Measurements from ENCODE around the gene AFAP1.

AFAP1 gene

GRCh38 chr4:7814451-7814850 is 125.2 kb downstream of the AFAP1 start:
- H3K4me1 ChIP-seq (ENCODE audit: control insufficient read depth, insufficient read depth, low read length): peaks cover 10% of the 10 kb centered on the region
- WGBS, 2 experiments: 95 to 97% methylated on average over 15 of the region's 15 CpGs
- H3K27ac ChIP-seq (ENCODE audit: insufficient read depth, low read depth, low read length, poor library complexity, severe bottlenecking): no peak overlapping the region
- H3K36me3 ChIP-seq (ENCODE audit: control insufficient read depth, insufficient read depth, low read length): no peaks in the 10 kb centered on the region
- no peak overlapping the region for H3K4me3 ChIP-seq (ENCODE audit: insufficient read depth, low read depth, low read length)
- H3K9me3 ChIP-seq (ENCODE audit: control insufficient read depth, low read length): no peaks in the 10 kb centered on the region
- H3K27me3 ChIP-seq (ENCODE audit: control insufficient read depth, insufficient read depth, low read length, poor library complexity, severe bottlenecking): no peaks in the 10 kb centered on the region

GRCh38 chr4:7813674-7814073 is 126.0 kb downstream of the AFAP1 start:
- peaks cover 1% of the 10 kb centered on the region for H3K36me3 ChIP-seq (ENCODE audit: control insufficient read depth, insufficient read depth, low read length)
- 92 to 96% methylated on average over 3 of the region's 3 CpGs for WGBS, 2 experiments
- H3K27ac ChIP-seq (ENCODE audit: insufficient read depth, low read depth, low read length, poor library complexity, severe bottlenecking): no peak overlapping the region
- H3K9me3 ChIP-seq (ENCODE audit: control insufficient read depth, low read length): no peaks in the 10 kb centered on the region
- peaks cover 10% of the 10 kb centered on the region for H3K4me1 ChIP-seq (ENCODE audit: control insufficient read depth, insufficient read depth, low read length)
- H3K27me3 ChIP-seq (ENCODE audit: control insufficient read depth, insufficient read depth, low read length, poor library complexity, severe bottlenecking): no peaks in the 10 kb centered on the region
- H3K4me3 ChIP-seq (ENCODE audit: insufficient read depth, low read depth, low read length): no peak overlapping the region

GRCh38 chr4:7812921-7813320 is 126.7 kb downstream of the AFAP1 start:
- H3K36me3 ChIP-seq (ENCODE audit: control insufficient read depth, insufficient read depth, low read length): peaks cover 4% of the 10 kb centered on the region
- H3K4me3 ChIP-seq (ENCODE audit: insufficient read depth, low read depth, low read length): no peak overlapping the region
- WGBS, 2 experiments: 91 to 95% methylated on average over 5 of the region's 5 CpGs
- no peak overlapping the region for H3K27ac ChIP-seq (ENCODE audit: insufficient read depth, low read depth, low read length, poor library complexity, severe bottlenecking)
- H3K4me1 ChIP-seq (ENCODE audit: control insufficient read depth, insufficient read depth, low read length): peaks cover 11% of the 10 kb centered on the region
- no peaks in the 10 kb centered on the region for H3K9me3 ChIP-seq (ENCODE audit: control insufficient read depth, low read length)
- H3K27me3 ChIP-seq (ENCODE audit: control insufficient read depth, insufficient read depth, low read length, poor library complexity, severe bottlenecking): no peaks in the 10 kb centered on the region

GRCh38 chr4:7812231-7812857 is 127.3 kb downstream of the AFAP1 start:
- peaks cover 15% of the 10 kb centered on the region for H3K4me1 ChIP-seq (ENCODE audit: control insufficient read depth, insufficient read depth, low read length)
- 92 to 94% methylated on average over 15 to 17 of the region's 18 CpGs for WGBS, 2 experiments
- H3K27ac ChIP-seq (ENCODE audit: insufficient read depth, low read depth, low read length, poor library complexity, severe bottlenecking): no peak overlapping the region
- H3K9me3 ChIP-seq (ENCODE audit: control insufficient read depth, low read length): no peaks in the 10 kb centered on the region
- H3K4me3 ChIP-seq (ENCODE audit: insufficient read depth, low read depth, low read length): no peak overlapping the region
- peaks cover 4% of the 10 kb centered on the region for H3K36me3 ChIP-seq (ENCODE audit: control insufficient read depth, insufficient read depth, low read length)
- no peaks in the 10 kb centered on the region for H3K27me3 ChIP-seq (ENCODE audit: control insufficient read depth, insufficient read depth, low read length, poor library complexity, severe bottlenecking)

- Histone ChIP-seq H3K9me3 (ENCODE audit: control insufficient read depth, low read length) (no peaks in the 10 kb centered on the region), H3K4me1 (ENCODE audit: control insufficient read depth, insufficient read depth, low read length) (peaks cover 22% of the 10 kb centered on the region), H3K36me3 (ENCODE audit: control insufficient read depth, insufficient read depth, low read length) (peaks cover 4% of the 10 kb centered on the region), H3K4me3 (ENCODE audit: insufficient read depth, low read depth, low read length) (no peak overlapping the region), H3K27me3 (ENCODE audit: control insufficient read depth, insufficient read depth, low read length, poor library complexity, severe bottlenecking) (no peaks in the 10 kb centered on the region), H3K27ac (ENCODE audit: insufficient read depth, low read depth, low read length, poor library complexity, severe bottlenecking) (peak overlapping the region; percentile 19)
- 88 to 90% methylated on average over 25 of the region's 25 CpGs for WGBS, 2 experiments
These were observed 128.0 kb downstream of the AFAP1 start for GRCh38 chr4:7811536-7812191.

GRCh38 chr4:7810783-7811535 is 128.7 kb downstream of the AFAP1 start:
- Histone ChIP-seq H3K9me3 (ENCODE audit: control insufficient read depth, low read length) (no peaks in the 10 kb centered on the region), H3K4me3 (ENCODE audit: insufficient read depth, low read depth, low read length) (no peak overlapping the region), H3K36me3 (ENCODE audit: control insufficient read depth, insufficient read depth, low read length) (peaks cover 4% of the 10 kb centered on the region), H3K27me3 (ENCODE audit: control insufficient read depth, insufficient read depth, low read length, poor library complexity, severe bottlenecking) (no peaks in the 10 kb centered on the region), H3K4me1 (ENCODE audit: control insufficient read depth, insufficient read depth, low read length) (peaks cover 29% of the 10 kb centered on the region), H3K27ac (ENCODE audit: insufficient read depth, low read depth, low read length, poor library complexity, severe bottlenecking) (no peak overlapping the region)
- WGBS, 2 experiments: 91 to 93% methylated on average over 36 of the region's 36 CpGs

GRCh38 chr4:7808752-7809151 is 130.9 kb downstream of the AFAP1 start:
- no peaks in the 10 kb centered on the region for H3K27me3 ChIP-seq (ENCODE audit: control insufficient read depth, insufficient read depth, low read length, poor library complexity, severe bottlenecking)
- WGBS, 2 experiments: 94 to 95% methylated on average over 6 of the region's 6 CpGs

GRCh38 chr4:7808181-7808580 is 131.5 kb downstream of the AFAP1 start:
- Histone ChIP-seq H3K9me3 (ENCODE audit: control insufficient read depth, low read length) (no peaks in the 10 kb centered on the region), H3K4me1 (ENCODE audit: control insufficient read depth, insufficient read depth, low read length) (peaks cover 34% of the 10 kb centered on the region)

More at GRCh38 chr4:7808752-7809151, 130.9 kb downstream of the AFAP1 start:
- Histone ChIP-seq H3K27ac (ENCODE audit: insufficient read depth, low read depth, low read length, poor library complexity, severe bottlenecking) (no peak overlapping the region), H3K36me3 (ENCODE audit: control insufficient read depth, insufficient read depth, low read length) (peaks cover 4% of the 10 kb centered on the region), H3K4me3 (ENCODE audit: insufficient read depth, low read depth, low read length) (no peak overlapping the region), H3K9me3 (ENCODE audit: control insufficient read depth, low read length) (no peaks in the 10 kb centered on the region), H3K4me1 (ENCODE audit: control insufficient read depth, insufficient read depth, low read length) (peaks cover 34% of the 10 kb centered on the region)

GRCh38 chr4:7807351-7807921 is 132.2 kb downstream of the AFAP1 start:
- H3K9me3 ChIP-seq (ENCODE audit: control insufficient read depth, low read length): no peaks in the 10 kb centered on the region
- peak overlapping the region; percentile 40 for H3K27ac ChIP-seq (ENCODE audit: insufficient read depth, low read depth, low read length, poor library complexity, severe bottlenecking)
- peaks cover 4% of the 10 kb centered on the region for H3K36me3 ChIP-seq (ENCODE audit: control insufficient read depth, insufficient read depth, low read length)
- WGBS, 2 experiments: 90 to 91% methylated on average over 12 of the region's 12 CpGs
- H3K27me3 ChIP-seq (ENCODE audit: control insufficient read depth, insufficient read depth, low read length, poor library complexity, severe bottlenecking): no peaks in the 10 kb centered on the region
- no peak overlapping the region for H3K4me3 ChIP-seq (ENCODE audit: insufficient read depth, low read depth, low read length)
- H3K4me1 ChIP-seq (ENCODE audit: control insufficient read depth, insufficient read depth, low read length): peaks cover 33% of the 10 kb centered on the region

More at GRCh38 chr4:7808181-7808580, 131.5 kb downstream of the AFAP1 start:
- WGBS, 2 experiments: 97 to 99% methylated on average over 7 to 8 of the region's 8 CpGs
- Histone ChIP-seq H3K36me3 (ENCODE audit: control insufficient read depth, insufficient read depth, low read length) (peaks cover 4% of the 10 kb centered on the region), H3K27me3 (ENCODE audit: control insufficient read depth, insufficient read depth, low read length, poor library complexity, severe bottlenecking) (no peaks in the 10 kb centered on the region), H3K4me3 (ENCODE audit: insufficient read depth, low read depth, low read length) (no peak overlapping the region), H3K27ac (ENCODE audit: insufficient read depth, low read depth, low read length, poor library complexity, severe bottlenecking) (no peak overlapping the region)

Data from ectodermal cell (in vitro differentiated cells).